ENCODE results near the gene ACSS1.
A peak's percentile ranks its signal among the peaks of the same experiment; 100 is the strongest.

Gene ACSS1

DNA sequence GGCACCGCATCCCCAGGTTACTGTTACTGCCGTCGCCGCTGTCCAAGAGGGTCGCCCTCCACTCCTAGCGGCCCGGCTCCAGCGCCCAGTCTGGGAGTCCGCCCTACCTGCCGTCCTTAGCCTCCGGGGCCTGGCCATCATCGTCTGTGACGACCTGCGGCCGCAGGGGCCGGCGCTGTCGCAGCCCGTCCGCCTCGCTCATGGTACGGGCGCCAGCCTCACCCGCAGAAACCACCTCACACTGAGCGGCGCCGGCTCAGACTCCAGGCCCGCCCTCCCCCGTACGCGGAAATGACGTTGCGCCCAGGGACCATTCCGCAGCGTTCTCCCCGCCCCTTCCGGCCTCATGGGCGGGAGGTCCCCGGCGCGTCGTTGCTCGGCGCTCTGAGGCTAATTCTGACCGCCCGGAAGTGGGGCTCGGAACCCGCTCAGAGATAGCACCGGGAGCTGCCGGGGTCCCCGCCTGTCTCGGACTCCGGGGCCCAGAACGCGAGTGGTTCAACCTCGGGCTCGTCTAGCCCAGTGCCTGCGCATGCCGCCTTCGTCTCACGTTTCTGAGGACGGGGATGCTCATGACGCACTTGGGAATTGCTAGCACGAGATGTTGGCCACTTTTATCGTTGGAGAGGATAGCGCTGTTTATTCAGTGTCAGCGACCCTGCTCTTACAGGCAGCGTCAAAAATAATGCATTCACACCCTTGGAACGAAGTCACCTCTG is 65.3 kb downstream of the ACSS1 start, which contains the start of gene APMAP:
TSS of gene APMAP (minus strand) at position 265 of the 719 bp plus-strand sequence. CDS start at position 202, 63 bp downstream.
- DNase-seq (ENCODE audit: low spot score), result peak; percentile 98

- no peak for DNase-seq (ENCODE audit: low spot score)
Observed at GRCh38 chr20:24991897-24992486, 65.9 kb downstream of the ACSS1 start.

- DNase-seq (ENCODE audit: low spot score), result no peak
Observed at GRCh38 chr20:24990810-24991252, 67.1 kb downstream of the ACSS1 start.

DNA sequence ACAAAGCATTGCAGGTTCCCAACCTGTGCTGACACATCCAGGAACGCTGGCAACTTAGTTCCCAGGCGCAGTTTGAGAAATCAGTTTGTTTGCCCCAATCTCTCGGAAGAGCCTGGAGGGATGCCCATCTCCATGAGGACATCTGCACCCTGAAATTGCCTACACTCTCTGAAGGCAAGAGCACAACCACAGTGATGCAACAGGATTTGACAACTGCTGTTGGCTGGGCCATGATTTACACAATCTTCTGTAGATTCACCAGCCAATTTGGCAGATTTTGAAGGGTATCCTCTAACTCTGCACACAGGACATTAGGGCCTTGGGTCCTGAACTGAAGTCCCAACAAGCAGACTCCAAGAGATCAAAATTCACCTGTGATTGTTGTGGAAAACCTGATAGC is 68.8 kb downstream of the ACSS1 start:
- DNase-seq (ENCODE audit: low spot score), result peak; percentile 60

- no peak for DNase-seq (ENCODE audit: low spot score)
Observed at GRCh38 chr20:24987873-24988835, 69.8 kb downstream of the ACSS1 start.

DNA sequence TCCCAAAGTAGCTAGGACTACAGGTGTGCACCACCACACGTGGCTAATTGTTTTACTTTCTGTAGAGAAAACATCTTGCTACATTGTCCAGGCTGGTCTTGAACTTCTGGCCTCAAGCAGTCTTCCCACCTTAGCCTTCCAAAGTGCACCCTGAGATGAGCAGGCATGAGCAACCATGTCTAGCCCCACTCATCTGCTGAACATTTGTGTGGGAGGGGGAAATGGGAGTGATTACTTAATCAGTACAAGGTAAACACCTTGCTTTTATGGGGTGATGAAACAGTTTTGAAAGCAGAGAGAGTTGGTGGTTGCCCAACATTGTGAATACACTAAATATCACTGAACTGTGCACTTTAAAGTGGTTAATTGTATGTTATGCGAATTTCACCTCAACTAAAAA is 70.7 kb downstream of the ACSS1 start:
- DNase-seq (ENCODE audit: low spot score), result no peak

- no peak for DNase-seq (ENCODE audit: low spot score)
Observed at GRCh38 chr20:24986436-24987015, 71.4 kb downstream of the ACSS1 start.

DNA sequence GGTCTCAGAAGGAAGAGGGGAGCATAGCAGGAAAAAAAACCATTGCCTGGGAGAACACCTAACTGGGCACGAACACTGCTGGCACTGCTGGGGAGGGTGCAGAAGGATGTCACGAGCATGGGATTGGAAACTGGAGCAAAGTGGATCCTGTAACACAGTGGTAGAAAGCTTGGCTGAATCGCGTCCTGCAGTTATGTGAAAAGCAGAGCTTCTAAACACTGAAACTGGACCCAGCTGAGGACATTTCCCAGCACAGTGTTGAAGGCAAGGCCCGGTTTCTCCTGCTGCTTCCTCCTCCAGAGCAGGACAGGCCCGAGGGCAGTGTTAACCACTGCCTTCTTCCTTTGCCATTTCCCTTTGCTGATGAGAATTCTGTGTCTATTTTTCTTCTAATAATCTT is 72.1 kb downstream of the ACSS1 start:
- no peak for DNase-seq (ENCODE audit: low spot score)

- no peak for DNase-seq (ENCODE audit: low spot score)
Observed at GRCh38 chr20:24984961-24985640, 72.8 kb downstream of the ACSS1 start.

DNA sequence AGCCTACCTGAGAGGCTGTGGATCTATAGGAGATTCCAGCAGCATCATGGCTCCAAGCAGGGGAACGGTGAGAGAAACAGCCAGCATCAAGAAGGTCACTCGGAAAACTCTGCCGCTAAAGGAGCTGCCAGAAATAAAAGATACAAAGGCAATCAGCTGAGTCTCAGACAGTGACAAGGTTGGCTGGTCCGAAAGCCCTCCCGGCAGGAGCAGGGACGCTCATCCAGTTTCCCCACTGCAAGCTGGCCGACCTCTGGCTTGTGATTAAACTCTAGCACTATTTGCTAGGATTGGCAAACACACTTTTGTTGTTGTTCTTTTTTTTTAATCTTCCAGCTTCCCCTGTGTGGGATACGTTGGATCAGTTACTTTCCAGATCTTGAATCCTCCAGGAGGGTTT is 74.0 kb downstream of the ACSS1 start:
- DNase-seq (ENCODE audit: low spot score), result no peak

GRCh38 chr20:24981790-24982189 is 76.1 kb downstream of the ACSS1 start:
- DNase-seq (ENCODE audit: low spot score), result peak; percentile 81

GRCh38 chr20:24981282-24981681 is 76.7 kb downstream of the ACSS1 start:
- DNase-seq (ENCODE audit: low spot score), result no peak

GRCh38 chr20:24980291-24981053 is 77.5 kb downstream of the ACSS1 start:
- DNase-seq (ENCODE audit: low spot score), result no peak

DNA sequence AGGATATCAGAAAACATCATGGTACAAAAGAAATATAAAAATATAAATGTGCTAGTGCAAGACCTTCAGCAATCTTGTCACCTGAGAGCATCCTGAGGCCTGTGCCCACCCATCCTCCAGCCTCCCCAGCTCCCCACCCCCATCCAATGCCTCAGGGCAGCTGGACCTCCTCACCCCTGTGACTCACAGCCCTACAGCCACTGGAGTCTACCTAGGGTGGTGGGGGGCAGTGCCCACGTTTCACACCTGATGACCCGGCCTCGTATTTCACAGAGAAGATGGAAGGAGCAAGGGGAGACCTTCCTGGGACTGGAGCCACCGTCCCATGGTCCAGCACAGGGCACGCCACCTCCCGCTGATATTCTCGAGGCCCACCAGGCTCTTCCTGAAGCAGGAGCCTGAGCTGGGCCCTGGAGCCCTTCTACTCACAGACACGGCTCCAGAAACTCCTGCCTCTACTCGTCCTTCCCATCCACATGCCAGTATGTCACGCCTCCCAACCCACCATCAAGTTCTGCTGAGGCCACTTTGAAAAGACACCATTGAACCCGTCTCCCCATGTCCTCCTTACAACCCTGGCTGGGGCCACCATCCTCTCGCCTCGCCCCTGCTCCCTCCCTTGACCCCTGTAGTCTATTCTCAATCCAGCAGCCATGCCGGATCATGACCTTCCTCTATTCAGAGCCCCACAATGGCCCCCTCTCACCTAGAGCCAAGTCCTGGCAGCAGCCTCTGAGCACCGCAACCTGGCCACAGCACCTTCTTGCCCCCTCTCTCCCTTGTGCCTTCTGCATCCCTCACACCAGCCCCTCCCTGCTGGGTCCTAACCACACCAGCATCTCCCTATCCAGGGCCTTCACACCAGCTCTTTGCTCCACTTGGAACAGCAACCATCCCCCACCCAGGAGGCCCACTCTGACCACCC is 78.6 kb downstream of the ACSS1 start:
- DNase-seq (ENCODE audit: low spot score), result no peak

GRCh38 chr20:24978513-24978912 is 79.4 kb downstream of the ACSS1 start:
- DNase-seq (ENCODE audit: low spot score), result peak; percentile 91

DNA sequence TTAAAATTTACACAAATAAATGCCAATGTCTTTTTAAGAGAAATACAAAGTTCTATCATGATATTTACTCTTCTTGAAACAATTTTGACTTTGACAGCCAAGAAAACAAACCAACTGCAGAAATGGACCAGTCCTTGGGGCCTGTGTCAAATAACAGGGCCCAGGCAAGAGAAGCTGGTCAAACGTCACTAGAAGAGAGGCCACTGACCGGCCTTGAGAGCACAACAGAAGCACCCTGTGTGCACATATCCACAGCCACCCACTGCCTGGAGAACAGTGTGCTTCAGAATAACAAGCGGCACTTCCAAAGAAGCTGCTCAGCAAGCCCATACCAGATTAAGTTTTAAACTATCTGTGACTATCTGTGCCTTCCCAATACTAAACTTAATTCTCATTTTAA is 80.1 kb downstream of the ACSS1 start:
- peak; percentile 71 for DNase-seq (ENCODE audit: low spot score)

DNA sequence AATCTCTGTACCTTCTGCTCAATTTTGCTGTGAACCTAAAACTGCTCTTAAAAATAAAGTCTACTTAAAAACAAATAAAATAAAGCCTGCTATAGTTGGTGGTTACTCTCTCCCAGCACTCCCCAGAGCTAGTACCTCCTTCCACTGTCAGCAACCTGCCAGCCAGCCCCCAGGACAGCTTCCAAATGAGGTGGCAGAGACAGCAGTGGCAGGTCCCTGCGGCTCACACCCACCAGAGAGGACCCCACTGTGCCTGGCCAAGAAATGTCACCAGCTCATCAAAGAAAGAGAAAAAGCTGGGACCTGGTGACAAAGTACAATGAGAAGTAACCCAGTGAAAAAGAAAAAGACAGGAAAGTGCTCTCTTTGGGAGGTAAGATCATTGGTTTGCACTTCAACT is 80.6 kb downstream of the ACSS1 start:
- DNase-seq (ENCODE audit: low spot score), result no peak

DNA sequence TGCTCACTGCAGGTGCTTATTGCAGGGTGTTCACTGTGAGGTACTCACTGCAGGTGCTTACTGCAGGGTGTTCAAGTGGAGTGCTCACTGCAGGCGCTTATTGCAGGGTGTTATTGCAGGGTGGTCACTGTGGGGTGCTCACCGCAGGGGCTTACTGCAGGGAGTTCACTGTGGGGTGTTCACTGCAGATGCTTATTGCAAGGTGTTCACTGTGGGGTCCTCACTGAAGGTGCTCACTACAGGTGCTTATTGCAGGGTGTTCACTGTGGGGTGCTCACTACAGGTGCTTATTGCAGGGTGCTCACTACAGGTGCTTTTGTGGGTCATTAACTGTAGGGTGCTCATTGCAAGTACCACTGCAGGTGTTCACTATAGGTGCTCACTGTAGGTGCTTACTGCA is 85.6 kb downstream of the ACSS1 start:
- no peak for DNase-seq (ENCODE audit: low spot score)

DNA sequence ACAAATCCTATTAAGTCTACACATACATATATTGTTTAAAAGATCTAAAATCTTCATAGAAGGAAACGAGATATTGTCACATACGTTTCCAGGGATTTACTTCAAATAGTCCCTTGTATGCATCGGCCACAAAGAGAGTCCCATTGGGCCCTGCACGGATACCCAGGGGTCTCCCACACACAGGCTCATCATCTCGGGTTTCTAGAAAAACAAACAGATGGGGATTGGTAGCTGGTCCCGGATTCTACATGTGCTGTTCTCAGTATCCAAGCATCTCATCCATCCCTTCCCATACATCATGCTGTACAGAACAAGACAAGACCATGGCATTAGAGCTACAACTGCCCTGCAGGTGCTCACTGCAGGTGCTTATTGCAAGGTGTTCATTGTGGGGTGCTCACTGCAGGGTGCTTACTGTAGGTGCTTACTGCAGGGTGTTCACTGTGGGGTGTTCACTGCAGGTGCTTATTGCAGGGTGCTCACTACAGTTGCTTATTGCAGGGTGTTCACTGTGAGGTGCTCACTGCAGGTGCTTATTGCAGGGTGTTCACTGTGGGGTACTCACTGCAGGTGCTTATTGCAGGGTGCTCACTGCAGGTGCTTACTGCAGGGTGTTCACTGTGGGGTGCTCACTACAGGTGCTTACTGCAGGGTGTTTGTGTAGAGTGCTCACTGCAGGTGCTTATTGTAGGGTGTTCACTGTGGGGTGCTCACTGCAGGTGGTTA is 86.4 kb downstream of the ACSS1 start:
- DNase-seq (ENCODE audit: low spot score), result no peak

Measured in Ammon's horn (tissue), 1 donor.